Activated CD4-positive, alpha-beta T cell treated with anti-CD3 and anti-CD28 coated beads, Interleukin-2, amount 50 U/mL, for 48 hours (primary cell): ENCODE results near the gene SLC34A3.

ENCODE experiments used
- DNase-seq, 2 experiments: peaks; one replicate each; pipeline ENCODE4 v3.0.0-alpha.2; 2020

The SLC34A3 gene

GRCh38 chr9:137278721-137279711, 48.3 kb downstream of the SLC34A3 start:
- no peak for DNase-seq

- DNase-seq, result no peak
Measured at GRCh38 chr9:137279741-137280473, 49.2 kb downstream of the SLC34A3 start.

GRCh38 chr9:137280474-137281344, 50.0 kb downstream of the SLC34A3 start:
- no peak for DNase-seq

- DNase-seq, result no peak
Measured at GRCh38 chr9:137281345-137282116, 50.8 kb downstream of the SLC34A3 start.
